ENCODE data around the gene RAB6B.

The RAB6B gene

DNA sequence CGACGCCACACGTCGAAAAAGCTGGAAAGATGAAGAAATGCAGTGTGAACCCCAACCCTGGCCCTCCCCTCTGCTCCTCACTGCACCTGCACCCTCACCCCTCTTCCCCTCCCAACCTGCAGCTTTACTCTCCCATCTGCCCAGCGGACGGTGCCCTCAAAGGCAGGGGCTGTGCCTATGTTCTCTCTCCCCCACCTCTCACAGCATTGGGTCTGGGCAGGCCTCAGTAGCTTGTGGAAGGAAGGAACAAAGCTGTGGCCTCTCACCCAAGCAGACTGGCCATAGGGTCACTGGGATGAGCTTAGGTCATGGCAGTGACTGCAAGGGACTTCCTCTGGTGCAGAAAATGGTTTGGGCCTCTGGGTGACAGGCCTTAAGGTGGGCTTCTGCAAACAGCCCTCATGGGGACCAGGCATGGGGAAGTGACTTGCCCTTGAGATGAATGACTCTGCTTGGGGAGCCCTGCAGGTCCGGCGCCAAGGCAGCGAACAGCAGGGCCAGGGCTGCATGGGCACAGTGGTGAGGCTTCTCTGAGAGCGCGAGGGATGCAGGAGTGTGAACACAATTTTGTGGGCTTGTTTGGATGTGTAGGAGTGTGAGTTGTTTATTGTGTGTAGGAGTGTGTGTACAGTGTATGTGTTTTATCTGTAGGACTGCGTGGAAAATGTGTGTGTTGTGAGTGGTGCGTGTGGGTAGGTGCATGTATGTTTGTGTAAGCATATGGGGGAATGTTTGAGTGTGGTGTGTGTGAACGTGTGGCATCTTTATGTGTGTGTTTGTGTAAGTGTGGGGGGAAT is 60.9 kb downstream of the RAB6B start:
- DNase-seq = no peak

DNA sequence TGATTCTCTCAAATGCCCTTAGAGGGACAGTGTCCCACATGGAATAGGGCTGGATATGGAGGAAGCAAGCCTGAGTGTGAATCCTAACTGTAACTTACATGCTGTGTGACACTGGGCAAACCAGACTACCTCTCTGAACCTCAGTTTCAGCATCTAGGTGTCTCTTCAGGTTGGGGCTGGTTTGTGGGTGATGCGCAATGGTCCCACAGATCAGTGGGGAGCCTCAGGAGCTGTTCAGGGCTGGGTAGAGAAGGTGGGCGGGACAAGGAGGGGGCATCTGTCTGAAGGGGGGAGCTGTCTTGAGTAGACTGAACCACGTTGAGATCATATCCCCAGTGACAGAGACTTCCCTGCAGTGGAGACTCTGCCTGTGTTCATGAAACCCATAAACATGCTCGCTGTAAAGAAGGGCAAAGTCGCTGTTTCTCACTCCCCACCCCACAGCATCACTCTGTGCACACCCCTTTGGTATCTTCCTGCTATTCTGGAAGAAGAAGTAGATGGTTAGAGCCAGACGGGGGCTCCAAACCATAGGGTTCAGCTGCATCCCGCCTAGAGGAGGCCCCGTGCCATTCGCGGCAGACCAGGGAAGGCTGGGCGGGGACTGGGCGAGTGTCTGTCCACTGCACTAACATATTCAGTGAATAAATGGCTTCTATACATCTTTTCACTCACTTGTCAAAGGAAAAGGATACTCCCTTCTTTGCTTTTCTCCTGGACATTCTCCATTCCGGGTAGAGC is 61.6 kb downstream of the RAB6B start:
- no peak for DNase-seq

DNA sequence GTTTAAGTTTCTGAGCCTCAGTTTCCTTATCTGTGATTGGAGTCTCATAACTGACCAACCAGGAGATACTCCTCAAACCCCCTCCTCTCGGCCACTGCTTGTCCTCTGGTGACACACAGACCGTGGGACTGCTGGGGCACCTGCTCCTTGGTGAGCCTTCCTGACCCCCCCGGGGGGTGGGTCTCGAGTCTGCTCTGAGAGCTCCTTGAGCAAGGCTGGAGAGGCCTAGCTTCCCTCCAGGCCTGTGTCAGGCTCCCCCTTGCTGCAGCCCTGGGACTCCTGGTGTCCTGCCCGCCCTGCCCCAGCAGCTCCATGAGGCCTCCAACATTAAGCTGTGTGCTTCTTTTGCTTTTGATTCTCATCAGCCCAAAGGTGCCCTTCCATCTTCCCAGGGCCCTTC is 62.4 kb downstream of the RAB6B start:
- no peak for DNase-seq

DNA sequence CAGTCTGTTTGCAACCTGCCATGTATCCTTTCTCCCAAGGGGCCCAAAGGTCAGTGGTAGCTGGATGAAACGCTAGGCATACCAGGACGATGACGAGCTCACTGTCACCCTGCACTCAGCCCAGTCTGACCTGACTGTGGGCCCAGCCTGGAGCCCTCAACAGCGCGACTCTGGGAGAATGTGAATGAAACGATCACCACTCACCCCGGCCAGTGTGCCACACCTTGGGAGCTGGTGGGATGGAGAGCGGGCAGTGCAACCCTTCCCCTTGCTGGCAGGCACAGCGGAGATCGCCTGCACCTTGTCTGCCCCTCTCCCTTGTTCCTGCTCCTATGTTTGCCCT is 62.9 kb downstream of the RAB6B start:
- no peak for DNase-seq

DNA sequence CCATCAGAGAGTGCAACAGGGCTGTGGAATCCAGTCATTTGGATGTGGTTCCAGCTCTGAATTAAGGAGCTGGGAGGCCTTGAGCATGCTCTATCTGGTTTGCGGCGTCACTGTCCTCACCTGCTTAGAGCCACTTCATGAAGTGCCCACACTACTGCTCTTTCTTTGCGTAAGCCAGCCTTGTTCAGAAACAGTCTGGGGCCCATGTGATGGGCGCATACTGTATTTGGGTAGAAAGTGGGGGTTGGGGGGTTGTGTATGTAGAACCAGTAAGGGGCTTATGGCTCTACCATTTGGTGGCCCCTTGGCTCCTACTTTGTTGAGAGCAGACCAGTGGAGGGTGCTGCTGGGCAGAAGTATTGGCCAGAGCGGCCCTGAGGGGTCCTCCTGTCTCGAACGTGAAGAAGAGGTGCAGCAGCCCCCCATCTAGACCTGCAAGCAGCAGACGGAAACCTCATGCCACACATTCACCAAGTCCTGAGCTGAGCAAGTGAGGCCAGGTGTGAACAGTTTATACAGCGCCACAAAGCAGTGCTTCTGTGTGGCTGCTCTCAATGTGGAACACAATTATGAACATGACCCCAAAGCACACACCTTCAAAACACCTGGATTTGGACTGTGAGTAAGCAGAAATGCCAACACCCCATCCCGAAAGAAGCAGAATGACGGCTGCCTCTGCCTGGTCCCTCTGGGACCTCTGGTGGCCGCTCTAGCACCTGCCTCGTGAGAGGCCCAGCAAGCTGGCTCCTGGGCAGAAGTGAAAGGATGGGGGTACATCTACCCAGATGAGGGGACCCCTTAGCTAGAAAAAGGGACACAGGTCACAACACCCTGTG is 63.5 kb downstream of the RAB6B start:
- DNase-seq = no peak

DNA sequence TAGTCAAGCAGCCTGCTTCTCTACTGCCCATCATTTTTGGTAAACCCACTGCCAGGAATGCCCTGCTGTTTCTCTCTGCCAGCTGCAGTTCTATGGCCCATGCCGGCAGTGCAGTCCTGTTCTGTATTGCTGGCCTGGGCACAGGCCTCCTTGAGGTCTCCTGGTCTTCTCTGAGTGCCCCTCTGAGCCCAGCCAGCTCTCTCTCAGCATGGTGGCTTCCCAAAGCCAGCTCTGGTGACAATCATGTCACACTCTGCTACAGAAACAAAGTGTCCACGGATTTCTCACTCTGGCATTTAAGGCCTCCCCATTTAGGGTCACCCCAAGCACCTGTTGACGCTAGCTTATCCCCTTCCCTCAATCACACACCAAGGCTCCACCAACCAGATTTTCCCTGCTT is 65.6 kb downstream of the RAB6B start:
- no peak for DNase-seq

DNA sequence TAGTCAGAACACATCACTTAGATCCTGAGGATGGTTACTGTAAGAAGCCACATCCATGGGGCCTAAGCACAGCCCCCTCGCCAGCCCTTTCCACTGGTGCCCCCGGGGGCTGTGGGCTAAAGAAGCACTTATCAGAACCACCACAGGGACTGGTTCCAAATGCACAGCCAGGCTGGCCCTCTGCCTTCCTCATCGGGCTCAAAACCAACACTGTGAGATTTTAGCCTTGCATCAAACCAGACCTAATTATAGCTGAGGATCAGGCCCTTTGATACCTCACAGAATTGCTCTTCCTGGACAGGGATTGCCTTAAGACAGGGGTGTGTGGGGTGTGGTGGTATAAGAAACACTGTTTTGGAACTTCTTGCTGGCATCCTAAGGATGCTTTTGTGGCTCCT is 66.4 kb downstream of the RAB6B start:
- DNase-seq = no peak

DNA sequence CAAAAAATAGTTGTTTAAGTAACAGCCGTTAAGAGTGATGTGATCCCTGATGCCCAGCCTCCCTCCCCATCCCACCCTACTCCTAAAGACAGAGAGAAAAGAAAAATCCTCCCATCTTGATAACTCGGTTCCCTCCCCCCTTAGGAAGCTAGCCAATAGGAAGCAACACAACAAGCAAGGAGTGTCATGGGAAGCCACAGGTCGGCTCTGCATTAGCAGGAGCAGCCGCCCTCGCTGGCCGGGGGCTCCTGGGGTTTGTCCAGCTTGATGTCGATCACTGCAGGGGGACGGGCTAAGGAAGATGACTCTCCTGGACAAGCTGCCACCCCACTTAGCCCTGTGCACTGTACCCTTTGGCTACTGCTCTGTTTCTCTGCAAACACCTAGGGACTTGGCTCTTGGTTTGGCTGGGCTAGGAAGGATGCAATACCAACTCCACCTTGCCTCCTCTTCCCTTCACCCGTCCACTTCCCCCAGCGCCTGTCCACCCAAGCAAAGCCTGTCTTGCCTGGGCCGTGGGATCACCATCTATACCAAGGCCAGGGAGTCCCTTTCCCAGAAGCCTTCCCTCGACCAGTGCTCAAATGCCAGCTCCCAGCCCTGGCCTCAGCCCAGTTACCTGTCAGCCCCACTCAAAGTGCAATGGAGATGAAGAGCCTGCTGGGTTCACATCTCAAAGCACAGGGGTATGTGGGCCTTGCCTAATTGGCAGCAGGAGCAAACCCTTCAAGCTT is 66.9 kb downstream of the RAB6B start:
- DNase-seq = no peak

DNA sequence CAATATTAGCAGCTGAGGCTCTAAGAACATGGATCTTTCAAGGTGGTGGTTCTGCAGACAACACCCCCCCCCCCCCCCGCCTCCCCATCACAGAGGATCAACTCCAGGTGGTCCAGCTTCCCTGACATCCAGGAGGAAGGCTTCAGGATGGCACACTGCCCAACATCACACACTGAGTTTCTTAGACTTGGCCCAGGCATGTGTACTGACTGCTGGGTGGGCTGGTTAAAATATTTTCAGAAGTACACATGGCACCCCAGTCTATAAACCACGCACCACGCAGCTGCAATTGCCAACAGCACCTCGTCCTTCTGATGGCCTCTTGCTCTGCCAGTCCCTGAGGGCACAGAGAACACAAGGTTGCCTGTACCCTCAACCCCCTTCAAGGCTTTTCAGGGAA is 68.0 kb downstream of the RAB6B start:
- no peak for DNase-seq

DNA sequence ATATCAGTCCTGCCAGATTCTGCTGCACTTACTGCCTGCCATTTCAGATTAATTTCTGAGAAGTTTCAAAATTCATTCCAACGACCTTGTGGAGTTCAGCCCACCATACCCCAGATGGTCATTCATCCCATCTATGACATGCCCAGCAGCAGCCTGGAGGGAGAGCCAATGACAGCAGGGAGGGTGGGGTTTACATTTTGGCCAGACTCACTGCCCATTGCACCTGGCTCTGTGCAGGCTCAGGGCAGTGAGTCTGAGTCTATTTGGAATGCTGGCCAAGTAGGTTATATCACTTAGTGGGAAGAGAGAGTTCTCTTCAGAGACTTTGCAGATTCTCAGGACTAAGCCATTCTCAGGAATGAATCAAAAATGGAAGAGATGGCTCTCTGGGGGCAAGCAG is 68.5 kb downstream of the RAB6B start:
- no peak for DNase-seq

DNA sequence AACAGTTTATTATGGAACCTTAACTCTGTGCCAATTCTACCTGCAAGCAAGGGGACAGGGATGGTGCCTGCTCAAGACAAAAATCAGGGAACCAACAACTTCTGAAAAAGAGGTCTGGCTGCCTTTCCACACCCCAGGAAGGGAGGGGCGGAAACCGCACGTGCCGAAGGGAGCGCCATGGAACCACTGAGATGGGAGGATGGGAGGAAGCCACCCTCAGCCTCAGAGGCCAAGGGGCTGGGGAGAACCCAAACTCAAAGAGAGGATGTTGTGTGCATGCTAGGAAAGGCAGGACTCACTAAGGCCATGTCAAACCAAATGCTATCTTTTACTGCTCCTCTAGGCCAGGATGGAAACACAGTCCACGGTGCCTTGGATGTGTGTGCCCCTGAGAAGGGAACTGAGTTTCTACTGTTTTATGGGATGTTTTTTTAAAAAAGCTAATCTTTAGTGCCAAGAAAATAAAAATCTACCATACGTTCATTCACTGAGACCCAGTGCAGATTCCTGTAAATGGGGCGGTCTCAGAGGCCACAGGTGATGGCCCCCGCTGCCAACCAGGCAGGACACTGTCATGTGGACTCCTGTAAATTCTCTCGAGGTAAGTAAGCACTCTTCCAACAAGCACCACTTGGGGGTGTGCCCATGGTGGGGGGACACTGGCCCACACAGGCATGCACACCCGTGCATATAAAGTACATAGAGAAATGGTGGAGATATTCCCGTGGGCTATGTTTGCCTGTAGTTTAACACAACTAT is 69.5 kb downstream of the RAB6B start:
- DNase-seq = no peak

DNA sequence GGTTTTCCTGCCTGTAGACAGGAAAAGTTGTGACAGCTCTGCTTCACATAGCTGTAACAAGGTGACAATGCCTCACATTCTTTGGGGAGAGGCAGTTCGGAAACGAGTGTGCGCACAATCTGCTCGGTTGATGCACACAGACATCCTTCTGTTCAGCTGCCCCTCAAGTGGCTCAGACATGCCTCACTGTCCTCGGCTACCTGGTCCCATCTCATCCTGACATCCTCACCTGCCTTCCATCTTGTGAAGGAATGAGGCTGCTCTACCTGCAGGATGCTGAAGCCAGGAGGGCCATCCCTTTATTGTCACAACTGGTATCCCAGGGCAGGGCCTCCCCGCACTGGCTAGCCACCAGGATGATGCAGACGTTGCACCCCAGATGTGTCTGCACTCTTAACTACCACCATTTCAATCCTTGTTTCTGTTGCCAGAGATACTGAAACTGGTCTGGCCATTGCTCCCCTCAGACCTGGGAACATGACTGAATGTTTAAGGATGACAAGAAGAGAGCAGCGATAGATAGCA is 70.7 kb downstream of the RAB6B start:
- no peak for DNase-seq

DNA sequence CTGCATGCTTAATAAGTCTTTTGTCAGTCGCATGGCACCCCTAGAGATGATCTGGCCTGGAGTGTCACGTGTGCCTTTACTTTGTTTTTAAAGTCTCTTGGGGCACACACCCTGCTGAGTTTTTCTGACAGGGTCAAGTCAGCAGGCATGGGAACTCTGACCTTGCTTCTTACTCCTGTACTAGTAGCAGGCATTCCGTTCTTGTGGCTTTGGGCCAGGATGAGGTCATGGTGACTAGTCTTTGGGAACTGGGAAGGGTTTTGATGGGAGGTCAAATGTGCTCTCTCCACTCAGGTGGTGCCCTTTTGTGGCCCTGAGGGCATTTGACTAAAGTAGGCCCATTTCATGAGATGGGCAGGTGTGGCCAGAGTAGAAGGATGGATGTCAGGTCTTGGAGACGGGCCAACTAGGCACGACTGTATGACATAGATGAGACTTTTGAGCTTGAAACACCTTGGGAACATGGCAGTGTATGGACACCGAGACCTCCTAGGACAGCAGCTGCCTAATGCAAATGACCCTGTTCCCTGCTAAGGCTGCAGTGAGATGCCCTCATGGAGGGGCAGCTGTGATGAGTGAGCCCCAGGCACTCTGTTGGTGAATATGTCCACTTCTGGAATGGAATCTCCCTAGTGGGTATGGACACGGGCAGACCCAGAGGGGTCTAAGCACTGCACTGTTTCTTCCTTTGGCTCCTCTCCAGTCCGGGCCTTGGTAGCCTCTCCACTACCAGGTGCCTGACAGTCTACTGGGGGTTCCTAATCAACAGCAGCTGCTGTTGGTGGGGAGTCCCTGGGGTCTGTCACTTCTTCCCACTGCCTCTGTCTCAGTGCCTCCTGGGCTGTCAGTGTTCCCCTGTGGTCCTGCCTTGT is 73.7 kb downstream of the RAB6B start:
- no peak for DNase-seq

DNA sequence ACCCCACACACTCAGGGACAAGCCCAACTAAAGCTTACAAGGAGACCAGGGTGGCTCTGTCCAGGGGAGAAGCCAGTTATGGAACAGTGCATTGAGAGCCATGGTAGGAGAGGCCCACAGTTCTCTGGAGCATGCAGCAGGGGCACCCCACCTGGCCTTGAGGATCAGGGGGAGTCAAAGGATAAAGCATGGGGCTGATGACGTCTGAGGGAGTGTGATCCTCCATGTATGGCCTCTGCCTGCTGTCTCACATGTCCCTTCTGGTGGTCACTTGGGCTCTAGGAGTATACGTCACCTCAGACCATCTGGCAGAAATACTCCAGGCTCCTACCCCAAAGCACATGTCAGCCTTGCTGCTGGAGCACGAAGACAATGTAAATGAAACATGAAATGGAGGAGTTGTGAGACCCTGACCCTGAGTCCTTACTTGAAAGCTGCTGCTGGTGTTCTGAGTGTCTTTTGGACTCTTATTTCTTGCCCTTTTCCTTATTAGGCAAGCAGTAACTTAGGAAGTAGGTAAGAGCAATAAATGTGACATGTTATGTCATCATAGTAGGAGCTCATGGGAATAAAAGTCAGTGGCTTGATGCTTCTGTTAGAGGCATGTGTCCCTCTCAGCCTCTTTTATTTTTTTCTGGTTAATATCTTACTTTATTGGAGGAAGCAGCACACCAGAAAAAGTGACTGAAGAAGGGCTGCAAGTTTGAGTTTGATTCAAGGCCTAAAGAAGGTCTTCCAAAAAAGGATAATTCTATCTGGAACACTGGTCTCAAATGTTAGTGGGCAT is 74.6 kb downstream of the RAB6B start:
- no peak for DNase-seq

DNA sequence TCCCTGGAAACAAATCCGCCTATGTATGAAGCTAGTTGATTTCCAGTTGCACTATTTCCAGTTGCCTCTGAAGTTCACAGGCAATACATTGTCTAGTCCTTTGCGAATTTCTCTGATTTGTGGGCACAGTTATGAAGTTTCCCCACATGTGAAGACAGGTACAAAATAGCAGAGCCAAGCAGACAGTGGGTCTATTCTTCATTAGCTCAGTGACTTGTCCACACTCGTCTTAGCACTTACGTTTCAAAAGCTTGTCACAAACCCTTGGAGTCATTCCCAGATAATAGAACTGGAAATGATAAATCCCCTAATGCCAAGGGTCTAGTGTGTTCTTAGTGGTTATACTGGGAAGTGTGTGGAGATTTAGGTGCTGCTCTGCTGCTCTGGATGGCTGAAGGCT is 75.6 kb downstream of the RAB6B start:
- no peak for DNase-seq

DNA sequence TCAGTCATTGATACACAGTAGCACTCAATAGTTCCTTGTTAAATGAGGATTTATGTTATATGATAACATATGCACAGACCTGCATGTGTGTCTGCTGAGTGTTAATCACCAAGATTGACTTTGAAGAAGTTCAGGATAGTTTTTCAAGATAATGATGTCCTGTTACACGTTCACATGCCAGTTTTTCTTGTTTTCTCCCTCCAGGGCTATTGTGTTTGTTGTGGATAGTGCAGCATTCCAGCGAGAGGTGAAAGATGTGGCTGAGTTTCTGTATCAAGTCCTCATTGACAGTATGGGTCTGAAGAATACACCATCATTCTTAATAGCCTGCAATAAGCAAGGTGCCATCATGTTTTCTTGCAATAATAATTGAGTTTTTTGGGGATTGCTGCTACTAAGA is 80.3 kb downstream of the RAB6B start:
- no peak for DNase-seq

DNA sequence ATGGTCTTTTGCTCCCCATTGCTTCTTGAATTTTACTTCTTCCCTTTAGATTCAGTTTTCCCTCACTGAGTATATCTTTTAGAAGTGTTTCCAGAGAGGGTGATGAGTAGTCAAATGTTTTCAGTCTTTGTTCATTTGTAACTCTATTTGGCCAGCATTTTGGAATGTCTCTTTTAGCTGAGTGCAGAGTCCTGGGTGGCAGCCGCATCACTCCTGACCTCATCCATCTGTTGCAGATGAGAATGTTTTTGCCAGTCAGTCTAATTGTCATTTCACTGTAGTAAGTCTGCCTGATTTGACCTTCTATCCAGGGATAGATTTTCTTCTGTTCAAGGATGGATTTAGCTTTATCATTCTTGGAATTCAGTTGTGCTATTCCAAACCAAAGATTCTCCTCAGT is 82.8 kb downstream of the RAB6B start:
- DNase-seq = no peak

DNA sequence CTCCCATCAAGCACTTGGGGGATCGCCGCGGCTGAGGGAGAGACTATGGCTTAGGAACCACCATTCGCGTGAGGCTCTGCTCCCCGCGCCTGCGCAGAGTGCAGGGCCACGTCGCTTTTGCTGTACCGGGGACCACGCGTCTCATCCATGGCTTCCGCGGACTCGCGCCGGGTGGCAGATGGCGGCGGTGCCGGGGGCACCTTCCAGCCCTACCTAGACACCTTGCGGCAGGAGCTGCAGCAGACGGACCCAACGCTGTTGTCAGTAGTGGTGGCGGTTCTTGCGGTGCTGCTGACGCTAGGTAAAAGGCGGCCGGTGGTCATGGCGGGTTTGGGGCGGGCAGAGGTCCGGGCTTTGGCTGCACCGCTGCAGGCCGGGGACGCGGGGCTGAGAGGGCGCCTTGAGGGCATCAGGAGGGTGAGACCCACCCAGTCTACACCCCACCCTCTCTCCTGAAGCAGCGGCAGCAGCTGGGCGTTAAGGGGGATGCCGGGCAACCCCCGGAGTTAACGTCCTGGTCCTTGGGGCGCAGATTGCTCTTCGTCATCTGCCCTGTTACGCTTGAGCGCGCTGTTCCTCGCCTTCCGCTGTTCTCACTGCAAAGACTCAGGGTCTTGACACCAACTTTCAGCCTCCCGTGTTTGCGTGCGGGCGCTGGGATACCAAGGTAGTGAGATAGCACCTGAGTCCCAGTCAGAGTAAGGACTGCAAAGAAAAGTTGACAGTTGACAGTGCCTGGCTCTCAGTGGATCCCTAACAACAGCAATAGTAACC is 89.8 kb downstream of the RAB6B start, which contains the start of gene SRPRB:
SRPRB (plus strand) TSS at position 114 of the 774 bp plus-strand sequence; CDS start at position 148, 34 bp downstream.
- peak; percentile 93 for DNase-seq

DNA sequence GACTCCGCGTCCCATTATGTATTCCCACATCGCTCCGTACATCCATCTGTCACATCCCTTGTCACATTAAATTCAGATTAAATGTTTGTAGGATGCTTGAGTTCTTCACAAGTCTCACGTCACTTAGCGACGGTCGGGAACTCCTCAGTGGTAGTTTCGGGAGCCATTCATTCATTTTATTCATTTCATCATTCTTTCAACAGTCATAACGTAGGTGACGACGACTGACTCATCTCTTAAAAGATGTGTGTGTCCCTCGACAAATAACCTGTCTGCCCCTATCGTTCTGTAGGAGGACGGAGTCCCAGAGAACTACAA is 90.3 kb downstream of the RAB6B start:
- no peak for DNase-seq

All from activated gamma-delta T cell (primary cell).